NCI-H2227 (cell line): ENCODE data around the gene FUOM.
A peak's percentile ranks its signal among the peaks of the same experiment; 100 is the strongest.

Experiments used
- DNase-seq: peaks from one replicate; lab custom pipeline; 2025; ENCODE audit not compliant: unreplicated experiment; lab: John Stamatoyannopoulos, UW

FUOM gene

GRCh38 chr10:133315847-133316246 is 42.0 kb downstream of the FUOM start:
- no peak for DNase-seq

DNA sequence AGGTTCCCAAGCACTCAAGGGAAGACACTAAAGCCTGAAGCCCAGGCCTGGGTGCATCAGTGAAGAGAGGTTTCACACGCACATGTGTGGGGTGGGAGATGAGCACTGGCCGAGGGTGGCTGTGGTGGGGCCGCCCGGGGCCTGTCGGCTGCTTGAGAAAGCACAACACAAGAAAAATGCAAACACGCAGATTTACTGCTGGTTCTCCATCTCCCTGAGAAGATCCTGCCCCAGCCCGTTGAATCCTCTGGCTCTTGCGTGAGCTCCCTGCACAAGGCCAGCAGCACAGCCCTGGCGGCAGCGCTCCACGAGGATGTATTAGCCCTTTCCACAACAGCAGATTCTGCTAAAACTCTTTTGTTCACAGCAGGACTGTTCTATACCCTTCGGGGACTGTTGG is 42.9 kb downstream of the FUOM start:
- no peak for DNase-seq

DNA sequence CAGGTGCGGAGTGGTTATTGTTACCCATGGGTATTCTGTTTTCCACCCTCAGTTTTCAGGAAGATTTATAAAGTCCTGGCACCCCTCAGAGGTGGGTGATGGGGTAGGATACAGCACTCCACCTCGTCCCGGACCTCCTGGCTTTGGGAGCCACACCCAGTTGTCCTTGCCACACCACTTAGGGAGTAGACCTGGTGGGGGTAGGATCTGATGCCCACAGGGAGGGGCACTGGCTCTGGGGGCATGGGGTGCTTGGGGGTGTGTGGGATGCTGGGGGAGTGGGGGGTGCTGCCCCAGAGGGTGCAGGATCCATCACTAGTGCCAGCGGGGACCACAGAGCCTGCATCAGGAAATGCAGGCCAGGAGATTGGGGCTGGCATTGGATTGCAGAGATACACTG is 44.6 kb downstream of the FUOM start:
- DNase-seq, result no peak

GRCh38 chr10:133312769-133313145 is 45.1 kb downstream of the FUOM start:
- no peak for DNase-seq

- DNase-seq, result no peak
These were observed 45.6 kb downstream of the FUOM start for GRCh38 chr10:133312016-133312768.

DNA sequence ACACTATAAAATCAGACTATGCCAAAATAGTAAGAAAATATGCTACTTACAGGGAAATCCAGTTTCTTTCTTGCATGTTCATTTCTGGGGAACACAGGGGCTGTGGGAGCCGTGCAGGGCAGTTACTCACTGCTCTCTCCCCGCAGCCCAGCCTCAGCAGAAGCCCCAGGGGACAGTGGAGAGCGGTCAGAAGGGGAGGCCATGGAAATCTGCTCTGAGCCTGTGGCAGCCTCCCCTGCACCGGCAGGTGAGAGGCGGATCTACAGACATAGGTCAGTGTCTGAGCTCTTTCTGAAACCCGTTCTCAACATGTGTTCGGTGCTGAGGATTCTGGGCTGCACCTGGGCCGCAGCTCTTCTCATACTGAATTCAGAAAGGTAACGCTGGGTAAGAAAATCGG is 46.2 kb downstream of the FUOM start:
- no peak for DNase-seq

- no peak for DNase-seq
These were observed 47.0 kb downstream of the FUOM start for GRCh38 chr10:133310789-133311188.

- no peak for DNase-seq
These were observed 47.4 kb downstream of the FUOM start for GRCh38 chr10:133310399-133310755.

DNA sequence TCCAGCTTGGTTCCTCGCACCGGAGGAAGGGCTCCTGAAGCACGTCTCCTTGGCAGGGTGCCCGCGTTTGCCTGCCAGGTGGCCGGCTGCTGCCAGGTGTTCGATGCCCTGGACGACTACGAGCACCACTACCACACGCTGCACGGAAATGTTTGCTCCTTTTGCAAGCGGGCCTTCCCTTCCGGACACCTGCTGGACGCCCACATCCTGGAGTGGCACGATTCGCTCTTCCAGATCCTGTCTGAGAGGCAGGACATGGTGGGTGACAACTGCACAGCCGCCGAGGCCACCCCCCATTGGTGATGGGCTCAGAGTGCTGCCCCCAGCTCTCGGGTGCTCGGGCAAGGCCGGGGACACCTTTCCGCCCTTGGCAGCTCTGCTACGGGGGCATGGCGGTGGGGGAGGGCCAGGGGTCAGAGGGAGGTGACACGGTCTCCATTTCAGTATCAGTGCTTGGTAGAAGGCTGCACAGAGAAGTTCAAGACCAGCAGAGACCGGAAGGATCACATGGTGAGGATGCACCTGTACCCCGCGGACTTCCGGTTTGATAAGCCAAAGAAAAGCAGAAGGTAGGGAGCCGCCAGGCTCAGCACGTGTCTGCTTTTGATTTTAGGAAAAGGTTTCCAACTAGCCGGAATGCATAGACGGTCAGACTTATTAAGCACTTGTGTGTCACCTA is 48.0 kb downstream of the FUOM start:
- no peak for DNase-seq

DNA sequence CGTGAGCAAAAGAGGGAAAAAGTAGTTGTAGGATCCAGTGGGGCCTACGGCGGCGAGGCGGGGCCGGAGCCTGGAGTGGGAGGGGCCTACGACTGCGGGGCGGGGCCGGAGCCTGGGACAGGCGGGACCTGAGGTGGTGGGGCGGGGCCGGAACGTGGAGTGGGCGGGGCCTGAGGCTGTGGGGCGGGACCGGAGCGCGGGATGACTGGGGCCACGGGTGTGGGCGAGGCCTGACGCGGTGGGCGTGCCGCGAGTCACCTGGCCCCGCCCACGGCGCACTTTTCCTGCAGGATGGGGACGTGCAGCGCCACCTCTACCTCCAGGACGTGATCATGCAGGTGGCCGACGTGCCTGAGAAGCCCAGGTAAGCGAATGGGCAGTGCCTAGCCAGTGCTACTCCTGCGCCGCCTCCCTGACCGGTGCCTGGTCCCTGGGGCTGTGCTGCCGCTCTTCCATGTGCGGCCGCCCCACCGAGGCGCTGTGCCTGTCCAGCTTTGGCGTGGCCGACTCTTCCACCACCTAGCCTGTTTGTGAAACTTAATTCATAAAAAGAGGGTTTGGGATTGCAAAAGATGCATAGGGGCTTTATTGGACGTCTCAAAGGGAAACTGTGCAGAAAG is 48.6 kb downstream of the FUOM start:
- DNase-seq, result peak; percentile 89

DNA sequence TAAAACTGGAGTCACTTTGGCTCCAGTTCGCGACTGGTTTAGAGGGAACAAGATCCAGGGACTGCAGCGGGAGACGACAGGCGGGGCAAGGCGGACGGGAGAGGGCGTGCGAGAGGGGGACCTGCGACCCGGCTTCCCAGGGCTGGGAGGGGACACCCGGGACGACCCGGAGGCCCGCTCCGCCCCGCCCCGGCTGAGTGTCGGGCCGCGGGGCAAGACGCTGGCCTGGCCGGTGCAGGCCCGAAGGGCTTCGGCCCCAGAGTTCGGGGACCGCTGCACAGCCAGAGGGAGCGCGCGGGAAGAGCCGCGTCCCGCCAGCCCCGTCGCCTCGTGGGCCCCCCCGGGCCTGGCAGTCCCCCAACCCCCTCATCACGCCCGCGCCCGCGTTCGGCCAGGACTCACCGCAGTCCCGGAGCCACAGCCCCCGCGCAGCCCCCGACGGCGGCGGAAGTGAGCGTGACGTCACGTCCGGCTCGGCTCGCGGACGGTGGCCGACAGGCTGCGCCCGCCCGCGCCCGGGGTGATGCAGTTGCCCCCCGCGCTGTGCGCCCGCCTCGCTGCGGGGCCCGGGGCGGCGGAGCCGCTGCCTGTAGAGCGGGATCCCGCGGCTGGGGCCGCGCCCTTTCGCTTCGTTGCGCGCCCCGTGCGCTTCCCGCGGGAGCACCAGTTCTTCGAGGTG is 49.3 kb downstream of the FUOM start, which contains the start of the genes TUBGCP2 and ZNF511:
TUBGCP2 (minus strand) TSS at position 452 of the 679 bp plus-strand sequence. CDS start 5,931 bp downstream, outside the sequence.
ZNF511 (plus strand) TSS at position 494 of the 679 bp plus-strand sequence; CDS start at position 524, 30 bp downstream.
- DNase-seq, result peak; percentile 89

DNA sequence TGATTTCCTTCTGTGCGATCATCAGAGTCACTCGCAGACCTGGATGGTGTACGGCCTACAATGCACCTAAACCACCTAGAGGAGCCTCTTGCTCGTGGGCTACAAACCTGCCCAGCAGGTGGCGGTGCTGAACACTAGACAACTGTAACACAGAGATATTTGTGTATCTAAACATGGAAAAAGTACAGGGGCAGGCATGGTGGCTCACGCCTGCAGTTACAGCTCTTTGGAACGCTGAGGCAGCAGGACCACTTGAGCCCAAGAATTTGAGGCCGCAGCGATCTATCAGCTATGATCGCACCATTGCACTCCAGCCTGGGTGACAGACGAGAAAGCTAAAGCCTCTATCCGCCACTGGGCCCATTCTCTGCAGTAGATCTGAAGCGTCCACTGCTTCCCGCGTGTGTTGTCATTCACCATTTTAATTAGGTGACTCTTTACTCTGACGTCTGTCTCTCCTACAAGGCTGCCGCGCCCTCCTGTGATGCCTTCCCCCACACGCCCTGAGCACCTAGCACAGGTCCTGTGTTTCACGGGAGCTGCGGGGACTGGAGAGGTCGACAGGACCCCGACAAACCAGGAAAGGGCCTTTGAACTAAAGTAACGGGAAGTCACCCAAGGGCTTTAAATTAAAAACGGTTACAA is 49.9 kb downstream of the FUOM start:
- DNase-seq, result peak; percentile 76

- DNase-seq, result no peak
These were observed 50.9 kb downstream of the FUOM start for GRCh38 chr10:133306941-133307379.

DNA sequence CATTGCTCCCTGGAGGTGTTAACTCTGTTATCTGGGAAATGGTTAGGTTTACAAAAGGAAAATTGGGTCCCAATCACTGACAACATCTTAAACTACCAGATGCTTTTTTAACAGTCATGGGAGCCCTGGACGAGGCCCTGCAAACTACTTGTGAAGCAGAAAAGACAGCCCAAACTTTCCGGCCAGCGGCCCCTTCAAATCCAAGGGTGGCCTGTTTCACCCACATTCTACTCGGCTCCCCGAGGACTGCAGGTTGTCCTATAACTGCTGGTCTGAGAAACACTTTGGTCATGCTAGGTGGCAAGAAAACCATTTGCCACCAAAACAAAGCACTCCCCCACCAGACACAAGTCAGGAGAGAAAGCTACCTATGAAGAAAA is 51.7 kb downstream of the FUOM start:
- no peak for DNase-seq
